HepG2 (cell line): ENCODE results near the gene PEAK1. TPM values are rescaled to one million over a fixed set of nuclear protein-coding genes. Genes with fewer than 3 reads are reported as not detected.

Experiments
- ATAC-seq: fragments of 200-7000 bp; cut with Tn5 transposase; 3 replicates; pipeline ENCODE4 v1.9.1; 2020; ENCODE audit warnings: mild to moderate bottlenecking, moderate library complexity
- BruUV-seq: library from RNA; stranded (reverse); fragments of 400-500 nt; replicated peaks from 2 replicates; lab custom pipeline; 2021; lab: Mats Ljungman, UMichigan
- CTCF ChIA-PET: fragments of 300-600 bp; formaldehyde crosslinking; extraction: SDS; loops from one replicate; lab custom pipeline; 2021; ENCODE audit warnings: low total read pairs, inconsistent platforms, low intra/inter-chr PET ratio; lab: Yijun Ruan, JAX
- POLR2A ChIA-PET: fragments of 350-600 bp; sonication (Branson Sonifier 250); formaldehyde crosslinking; loops from one replicate; lab custom pipeline; 2020; ENCODE audit warnings: antibody characterized with exemption, inconsistent platforms; lab: Yijun Ruan, JAX
- DNase-seq: peaks from one replicate; pipeline ENCODE4 v3.0.0-alpha.2; 2015; ENCODE audit warnings: low spot score
- FAIRE-seq: peaks from 3 replicates; lab custom pipeline; 2011; peaks lifted over from hg19 to GRCh38; lab: Jason Lieb, UNC
- H2AFZ ChIP-seq: one replicate; pipeline ENCODE4 v1.6.1; 2011; ENCODE audit warnings: low read length, inconsistent platforms
- H3K27ac ChIP-seq: fragments of 300-600 bp; 3 replicates; pipeline ENCODE4 v1.8.0; 2011; ENCODE audit warnings: mixed run types, mild to moderate bottlenecking, mixed read lengths, low read length, inconsistent platforms; ENCODE audit not compliant: insufficient read depth; ENCODE audit errors: extremely low read length
- H3K27me3 ChIP-seq, 2 experiments: fragments of 200-600 bp in 1 of 2; 2 replicates in 1 of 2; 3 replicates in 1 of 2; pipeline versions ENCODE4 v1.6.0 to v1.8.0; 2011; ENCODE audit warnings: low read length in 2 of 2, mild to moderate bottlenecking in 2 of 2, moderate library complexity in 2 of 2, inconsistent platforms in 1 of 2; ENCODE audit not compliant: insufficient read depth in 2 of 2, control insufficient read depth in 1 of 2
- H3K36me3 ChIP-seq, 2 experiments: fragments of 200-600 bp in 1 of 2; replicated peaks in 1 of 2; 2 replicates in 1 of 2; 3 replicates in 1 of 2; pipeline versions ENCODE4 v1.5.1 to v1.8.0; 2011; ENCODE audit warnings: low read length in 2 of 2, inconsistent platforms in 1 of 2; ENCODE audit not compliant: insufficient read depth in 2 of 2, control insufficient read depth in 1 of 2
- H3K4me1 ChIP-seq: 2 replicates; pipeline ENCODE4 v1.5.1; 2012; ENCODE audit warnings: low read length, inconsistent platforms; ENCODE audit not compliant: insufficient read depth
- H3K4me2 ChIP-seq: 2 replicates; pipeline ENCODE4 v1.6.0; 2011; ENCODE audit warnings: low read depth, low read length, inconsistent platforms
- H3K4me3 ChIP-seq, 3 experiments: fragments of 200-600 bp in 1 of 3; sonication (generic), shearing (Covaris generic) in 1 of 3; replicated peaks in 1 of 3; 2 replicates each; pipeline ENCODE4 v1.5.1; 2011 to 2016; ENCODE audit warnings: low read length in 3 of 3, inconsistent platforms in 2 of 3, low read depth in 2 of 3, mild to moderate bottlenecking in 2 of 3, control low read depth in 1 of 3, mixed read lengths in 1 of 3; ENCODE audit not compliant: insufficient read depth in 1 of 3
- H3K79me2 ChIP-seq: one replicate; pipeline ENCODE4 v1.6.1; 2011; ENCODE audit warnings: low read length, inconsistent platforms; ENCODE audit not compliant: insufficient read depth
- H3K9ac ChIP-seq: 2 replicates; pipeline ENCODE4 v1.6.0; 2011; ENCODE audit warnings: mild to moderate bottlenecking, low read depth, low read length, inconsistent platforms; ENCODE audit not compliant: insufficient read depth
- H3K9me3 ChIP-seq: 2 replicates; pipeline ENCODE4 v1.5.1; 2012; ENCODE audit warnings: mild to moderate bottlenecking, low read length
- H4K20me1 ChIP-seq: 2 replicates; pipeline ENCODE4 v1.6.0; 2011; ENCODE audit warnings: inconsistent platforms, mild to moderate bottlenecking, low read length, moderate library complexity; ENCODE audit not compliant: insufficient read depth
- BORCS8-MEF2B ChIP-seq: sonication (generic); formaldehyde crosslinking; IDR thresholded peaks from 2 replicates; pipeline ENCODE4 v1.8.0; 2022; ENCODE audit warnings: mild to moderate bottlenecking, missing genetic modification reagents
- ELF1 ChIP-seq: sonication (generic); formaldehyde crosslinking; IDR thresholded peaks from 2 replicates; pipeline ENCODE4 v1.4.0; 2020; ENCODE audit warnings: missing genetic modification reagents
- FLYWCH1 ChIP-seq: sonication (generic); formaldehyde crosslinking; IDR thresholded peaks from 2 replicates; pipeline ENCODE4 v1.8.1; 2023; ENCODE audit warnings: mild to moderate bottlenecking, missing genetic modification reagents
- GPN1 ChIP-seq: sonication (generic); formaldehyde crosslinking; IDR thresholded peaks from 2 replicates; pipeline ENCODE4 v1.5.1; 2020; ENCODE audit warnings: missing genetic modification reagents, borderline replicate concordance
- JUN ChIP-seq: sonication (generic); formaldehyde crosslinking; IDR thresholded peaks from 2 replicates; pipeline ENCODE4 v1.4.0; 2020; ENCODE audit warnings: mild to moderate bottlenecking, missing genetic modification reagents
- KLF11 ChIP-seq: IDR thresholded peaks from 2 replicates; pipeline ENCODE4 v1.6.1; 2016; ENCODE audit warnings: missing compliant biosample characterization
- RAD51 ChIP-seq: fragments of 450-650 bp; IDR thresholded peaks from 2 replicates; pipeline ENCODE4 v1.6.1; 2016; ENCODE audit warnings: borderline replicate concordance
- RCOR2 ChIP-seq: IDR thresholded peaks from 2 replicates; pipeline ENCODE4 v1.6.1; 2016; ENCODE audit warnings: missing biosample characterization, missing genetic modification reagents
- REL ChIP-seq: sonication (generic); formaldehyde crosslinking; conservative IDR thresholded peaks from 2 replicates; pipeline ENCODE4 v1.8.0; 2022; ENCODE audit warnings: mild to moderate bottlenecking, missing genetic modification reagents, moderate library complexity
- RXRB ChIP-seq: IDR thresholded peaks from 2 replicates; pipeline ENCODE4 v1.6.1; 2016; ENCODE audit warnings: borderline replicate concordance, missing genetic modification reagents, missing compliant biosample characterization
- TCF7L2 ChIP-seq: IDR thresholded peaks from 2 replicates; pipeline ENCODE4 v1.6.1; 2011; ENCODE audit warnings: mild to moderate bottlenecking, low read depth, low read length, moderate library complexity
- ZBTB3 ChIP-seq: sonication (generic); formaldehyde crosslinking; IDR thresholded peaks from 2 replicates; pipeline ENCODE4 v1.4.0; 2020; ENCODE audit warnings: low read depth, mild to moderate bottlenecking, moderate library complexity, missing genetic modification reagents, borderline replicate concordance
- ZNF33B ChIP-seq: sonication (generic); formaldehyde crosslinking; IDR thresholded peaks from 2 replicates; pipeline ENCODE4 v1.5.1; 2020; ENCODE audit warnings: mild to moderate bottlenecking, missing genetic modification reagents
- ZNF761 ChIP-seq: sonication (generic); formaldehyde crosslinking; conservative IDR thresholded peaks from 2 replicates; pipeline ENCODE4 v1.4.0; 2020; ENCODE audit warnings: mild to moderate bottlenecking, missing genetic modification reagents
- WGBS: methylation state at CpG from one replicate; pipeline ENCODE4 v1.1.6; 2017; ENCODE audit warnings: low lambda C conversion rate; 5-methylcytosine and 5-hydroxymethylcytosine counted together
- in situ Hi-C: cut with HindIII; loops from 2 replicates; pipeline ENCODE4 v1.10.0; 2017; ENCODE audit warnings: low pct_unique_long_range_greater_than_20kb; ENCODE audit not compliant: extremely low pct_ligation_motif_present
- intact Hi-C: fragments of 100-400 bp; cut with micrococcal nuclease; formaldehyde crosslinking; loops from one replicate; pipeline ENCODE4 v1.10.0; 2022; ENCODE audit not compliant: unreplicated experiment
- polyA plus RNA-seq, 8 experiments: library from polyadenylated mRNA; depleted of rRNA in 3 of 8; stranded (reverse) in 7 of 8; unstranded in 1 of 8; fragments of >200 nt; fragmentation: Illumina TruSeq in 4 of 8; extraction: Trizol in 4 of 8; gene quantifications; 2 replicates each; pipeline versions ENCODE4 v1.2.1 to v1.2.3, GENCODE V29; 2011 to 2016; ENCODE audit warnings: low read depth in 4 of 8, missing spikeins in 1 of 8, mixed read lengths in 1 of 8; ENCODE audit not compliant: insufficient read depth in 1 of 8
- total RNA-seq, 5 experiments: library from RNA; depleted of rRNA; stranded (reverse); fragments of >200 nt; fragmentation: Illumina TruSeq; extraction: Trizol; gene quantifications; 2 replicates each; pipeline ENCODE4 v1.2.3, GENCODE V29; 2016; ENCODE audit warnings: low read depth in 1 of 5
- TF ChIP-seq, protein P1 (sequence below): sonication (generic); formaldehyde crosslinking; IDR thresholded peaks from 2 replicates; pipeline ENCODE4 v1.4.0; 2020; ENCODE audit warnings: low read depth, missing genetic modification reagents
- TF ChIP-seq, protein P2 (sequence below): sonication (generic); formaldehyde crosslinking; IDR thresholded peaks from 2 replicates; pipeline ENCODE4 v1.4.0; 2020; ENCODE audit warnings: missing genetic modification reagents, borderline replicate concordance

Gene PEAK1
- total and polyA plus RNA-seq, 2 of the 13 experiments (the other 11 are each of a cell fraction or from before 2014, with no cell fraction given) = 6.0 to 6.6 TPM

DNA sequence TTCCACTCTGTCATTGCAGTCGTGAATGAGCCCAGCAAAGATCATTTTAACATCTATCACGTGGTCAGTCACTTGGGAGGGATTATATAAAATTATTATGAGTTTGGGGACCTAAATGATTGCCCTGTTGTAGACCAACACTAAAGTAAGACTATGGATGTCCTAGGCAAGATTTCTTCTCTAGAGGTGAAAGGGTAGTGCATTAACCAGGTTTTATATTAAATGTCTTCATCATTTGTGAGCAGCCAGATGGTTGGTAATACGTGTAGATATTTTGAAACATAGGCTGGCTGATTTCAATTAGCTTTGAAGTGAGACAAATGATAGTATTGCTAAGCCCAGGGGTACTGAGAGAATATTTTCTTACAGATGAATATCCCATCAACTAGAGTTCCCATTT, 198.7 kb downstream of the PEAK1 start:
- WGBS = 89% methylated on average over 3 of the region's 3 CpGs
- Histone ChIP-seq H3K4me2 (no peak overlapping the region), H4K20me1 (no peaks in the 10 kb centered on the region), H2AFZ (no peak overlapping the region), H3K9me3 (no peaks in the 10 kb centered on the region), H3K27ac (no peak overlapping the region), H3K4me3 (no peak overlapping the region), H3K27me3 (no peaks in the 10 kb centered on the region), H3K79me2 (no peaks in the 10 kb centered on the region), H3K36me3 (no peaks in the 10 kb centered on the region), H3K4me1 (peaks cover 40% of the 10 kb centered on the region), H3K9ac (no peak overlapping the region)
- ChIA-PET POLR2A (no interaction called here), CTCF (no interaction called here)
- no peak for TF ChIP-seq GPN1 (CRISPR knock-in tag)
- no peak for TF ChIP-seq RCOR2 (CRISPR knock-in tag)
- no peak for TF ChIP-seq FLYWCH1 (CRISPR knock-in tag)
- TF ChIP-seq, protein P1, sequence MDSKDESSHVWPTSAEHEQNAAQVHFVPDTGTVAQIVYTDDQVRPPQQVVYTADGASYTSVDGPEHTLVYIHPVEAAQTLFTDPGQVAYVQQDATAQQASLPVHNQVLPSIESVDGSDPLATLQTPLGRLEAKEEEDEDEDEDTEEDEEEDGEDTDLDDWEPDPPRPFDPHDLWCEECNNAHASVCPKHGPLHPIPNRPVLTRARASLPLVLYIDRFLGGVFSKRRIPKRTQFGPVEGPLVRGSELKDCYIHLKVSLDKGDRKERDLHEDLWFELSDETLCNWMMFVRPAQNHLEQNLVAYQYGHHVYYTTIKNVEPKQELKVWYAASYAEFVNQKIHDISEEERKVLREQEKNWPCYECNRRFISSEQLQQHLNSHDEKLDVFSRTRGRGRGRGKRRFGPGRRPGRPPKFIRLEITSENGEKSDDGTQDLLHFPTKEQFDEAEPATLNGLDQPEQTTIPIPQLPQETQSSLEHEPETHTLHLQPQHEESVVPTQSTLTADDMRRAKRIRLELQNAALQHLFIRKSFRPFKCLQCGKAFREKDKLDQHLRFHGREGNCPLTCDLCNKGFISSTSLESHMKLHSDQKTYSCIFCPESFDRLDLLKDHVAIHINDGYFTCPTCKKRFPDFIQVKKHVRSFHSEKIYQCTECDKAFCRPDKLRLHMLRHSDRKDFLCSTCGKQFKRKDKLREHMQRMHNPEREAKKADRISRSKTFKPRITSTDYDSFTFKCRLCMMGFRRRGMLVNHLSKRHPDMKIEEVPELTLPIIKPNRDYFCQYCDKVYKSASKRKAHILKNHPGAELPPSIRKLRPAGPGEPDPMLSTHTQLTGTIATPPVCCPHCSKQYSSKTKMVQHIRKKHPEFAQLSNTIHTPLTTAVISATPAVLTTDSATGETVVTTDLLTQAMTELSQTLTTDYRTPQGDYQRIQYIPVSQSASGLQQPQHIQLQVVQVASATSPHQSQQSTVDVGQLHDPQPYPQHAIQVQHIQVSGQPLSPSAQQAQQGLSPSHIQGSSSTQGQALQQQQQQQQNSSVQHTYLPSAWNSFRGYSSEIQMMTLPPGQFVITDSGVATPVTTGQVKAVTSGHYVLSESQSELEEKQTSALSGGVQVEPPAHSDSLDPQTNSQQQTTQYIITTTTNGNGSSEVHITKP (CRISPR knock-in tag) = no peak
- no peak for TF ChIP-seq TCF7L2
- no peak for TF ChIP-seq ELF1 (CRISPR knock-in tag)
- TF ChIP-seq, protein P2, sequence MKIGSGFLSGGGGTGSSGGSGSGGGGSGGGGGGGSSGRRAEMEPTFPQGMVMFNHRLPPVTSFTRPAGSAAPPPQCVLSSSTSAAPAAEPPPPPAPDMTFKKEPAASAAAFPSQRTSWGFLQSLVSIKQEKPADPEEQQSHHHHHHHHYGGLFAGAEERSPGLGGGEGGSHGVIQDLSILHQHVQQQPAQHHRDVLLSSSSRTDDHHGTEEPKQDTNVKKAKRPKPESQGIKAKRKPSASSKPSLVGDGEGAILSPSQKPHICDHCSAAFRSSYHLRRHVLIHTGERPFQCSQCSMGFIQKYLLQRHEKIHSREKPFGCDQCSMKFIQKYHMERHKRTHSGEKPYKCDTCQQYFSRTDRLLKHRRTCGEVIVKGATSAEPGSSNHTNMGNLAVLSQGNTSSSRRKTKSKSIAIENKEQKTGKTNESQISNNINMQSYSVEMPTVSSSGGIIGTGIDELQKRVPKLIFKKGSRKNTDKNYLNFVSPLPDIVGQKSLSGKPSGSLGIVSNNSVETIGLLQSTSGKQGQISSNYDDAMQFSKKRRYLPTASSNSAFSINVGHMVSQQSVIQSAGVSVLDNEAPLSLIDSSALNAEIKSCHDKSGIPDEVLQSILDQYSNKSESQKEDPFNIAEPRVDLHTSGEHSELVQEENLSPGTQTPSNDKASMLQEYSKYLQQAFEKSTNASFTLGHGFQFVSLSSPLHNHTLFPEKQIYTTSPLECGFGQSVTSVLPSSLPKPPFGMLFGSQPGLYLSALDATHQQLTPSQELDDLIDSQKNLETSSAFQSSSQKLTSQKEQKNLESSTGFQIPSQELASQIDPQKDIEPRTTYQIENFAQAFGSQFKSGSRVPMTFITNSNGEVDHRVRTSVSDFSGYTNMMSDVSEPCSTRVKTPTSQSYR (CRISPR knock-in tag) = no peak
- no peak for TF ChIP-seq KLF11 (CRISPR knock-in tag)
- TF ChIP-seq ZNF33B = no peak
- TF ChIP-seq RAD51 = no peak
- TF ChIP-seq JUN = no peak
- no peak for TF ChIP-seq ZBTB3
- TF ChIP-seq BORCS8-MEF2B (CRISPR knock-in tag) = no peak
- TF ChIP-seq RXRB = no peak
- TF ChIP-seq ZNF761 (CRISPR knock-in tag) = no peak
- TF ChIP-seq REL (CRISPR knock-in tag) = no peak
- DNase-seq = no peak
- no peak for ATAC-seq
- in situ Hi-C loops = no loop called here
- intact Hi-C loops = no loop called here
- BruUV-seq = no TSS peak
- FAIRE-seq = no peak
